ENCODE results near the gene MYO1C. TPM values are rescaled to one million over a fixed set of nuclear protein-coding genes. Genes with fewer than 3 reads are reported as not detected.

The MYO1C gene
- total RNA-seq, 2 experiments from 2014 or later: 59.3 to 64.8 TPM

DNA sequence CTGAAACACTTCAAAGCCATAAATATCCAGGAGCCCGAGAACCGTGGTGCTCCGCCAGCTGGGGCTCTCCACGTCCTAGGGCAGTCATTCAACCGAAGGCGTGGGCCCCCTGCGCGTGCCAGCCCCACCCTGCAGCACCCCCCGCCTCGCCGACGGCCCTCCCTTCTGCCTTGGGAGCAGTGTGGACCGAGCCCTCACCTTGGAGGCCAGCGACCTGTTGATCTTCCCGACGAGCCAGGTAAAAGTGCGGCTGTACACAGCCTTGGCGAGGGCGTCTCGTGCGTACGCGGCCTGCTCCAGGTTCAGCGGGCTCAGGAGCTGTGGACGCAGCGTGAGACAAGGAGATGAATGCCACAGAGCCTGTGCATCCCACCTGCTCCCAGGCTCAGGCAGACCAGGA lies 14.1 kb downstream of the MYO1C start:
- no peak for DNase-seq
- no peaks in the 10 kb centered on the region for H3K9me3 Mint-ChIP-seq
- H3K36me3 Mint-ChIP-seq (ENCODE audit: low read depth): peaks cover 44% of the 10 kb centered on the region
- H3K27ac Mint-ChIP-seq: no peak overlapping the region
- H3K27me3 Mint-ChIP-seq: no peaks in the 10 kb centered on the region
- ChIA-PET CTCF (interaction anchor here (0.7 kb wide), 1 partner anchor 107 kb away, joined by 3 read pairs; no protein-coding TSS in a partner anchor), POLR2A (interaction anchor here (0.7 to 1.5 kb wide), 2 partner anchors 9 to 16 kb away, joined by 3 to 7 read pairs; no protein-coding TSS in a partner anchor)
- peaks cover 8% of the 10 kb centered on the region for H3K4me1 Mint-ChIP-seq
- no peak overlapping the region for H3K4me3 Mint-ChIP-seq

DNA sequence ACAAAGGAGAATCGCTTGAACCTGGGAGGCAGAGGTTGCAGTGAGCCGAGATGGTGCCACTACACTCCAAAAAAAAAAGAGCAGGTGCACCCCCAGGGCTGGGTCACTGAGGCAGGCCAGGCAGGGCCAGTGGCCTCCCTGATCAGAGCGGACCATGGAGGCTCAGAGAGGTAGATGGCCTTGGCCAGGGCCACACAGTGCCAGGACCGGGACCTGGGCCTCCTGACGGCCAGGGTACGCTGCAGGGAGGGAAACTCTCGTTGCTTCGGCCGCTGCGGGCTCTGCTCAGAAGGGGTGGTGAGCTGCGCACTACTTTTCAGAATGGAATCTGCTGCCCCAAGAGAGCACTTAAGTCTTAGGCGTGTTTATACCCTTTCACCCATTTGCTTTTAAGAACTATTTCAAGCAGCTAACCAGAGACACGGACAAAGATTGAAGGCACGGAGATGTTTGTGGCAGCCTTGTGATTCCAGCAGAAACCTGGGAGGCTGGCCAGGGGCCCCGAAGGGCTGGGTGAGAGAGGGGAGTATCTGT lies 17.1 kb downstream of the MYO1C start:
- no peaks in the 10 kb centered on the region for H3K9me3 Mint-ChIP-seq
- peaks cover 35% of the 10 kb centered on the region for H3K36me3 Mint-ChIP-seq (ENCODE audit: low read depth)
- H3K27ac Mint-ChIP-seq: no peak overlapping the region
- H3K4me1 Mint-ChIP-seq: peaks cover 15% of the 10 kb centered on the region
- POLR2A ChIA-PET: interaction anchor here (0.8 kb wide), 1 partner anchor 19 kb away, joined by 3 read pairs; the partner anchor contains the start of gene CRK
- no peak for DNase-seq
- CTCF ChIA-PET: interaction anchor here (1.5 kb wide), 1 partner anchor 110 kb away, joined by 4 read pairs; no protein-coding TSS in a partner anchor
- no peaks in the 10 kb centered on the region for H3K27me3 Mint-ChIP-seq
- H3K4me3 Mint-ChIP-seq: no peak overlapping the region

DNA sequence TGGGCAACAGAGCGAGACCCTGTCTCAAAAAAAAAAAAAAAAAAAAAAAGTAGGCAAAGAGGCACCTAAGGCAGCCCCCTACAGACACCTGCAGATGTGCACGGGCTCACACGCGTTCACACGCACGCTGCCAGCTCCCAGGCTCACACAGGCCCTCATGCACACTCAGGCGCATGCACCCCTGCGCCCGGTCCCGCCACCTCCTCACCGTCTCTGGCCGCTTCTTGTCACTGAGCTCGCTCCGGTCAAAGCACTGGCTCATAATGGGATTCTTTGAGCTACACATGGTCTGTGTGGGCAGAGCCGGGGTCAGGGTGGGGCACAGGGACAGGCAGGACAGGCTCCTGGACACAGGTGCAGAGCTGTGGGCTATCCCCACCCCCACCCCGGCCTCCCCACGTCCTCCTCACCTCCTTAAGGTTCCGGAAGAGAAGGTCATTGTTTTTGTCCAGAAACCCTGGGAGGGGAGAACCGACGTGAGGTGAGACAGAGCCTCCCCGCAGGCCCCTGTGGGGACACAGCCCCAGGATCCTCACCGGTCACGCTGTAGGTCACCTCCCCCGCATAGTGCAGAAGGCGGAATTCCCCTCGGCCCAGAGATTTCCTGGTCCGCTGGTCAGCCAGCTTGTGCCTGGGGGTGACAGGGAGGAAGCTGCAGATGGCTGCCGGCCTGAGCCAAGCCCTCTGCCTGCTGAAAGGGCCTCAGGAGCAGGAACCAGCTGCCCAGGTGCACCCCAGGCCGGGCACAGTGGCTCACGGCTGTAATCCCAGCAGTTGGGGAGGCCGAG lies 17.9 kb downstream of the MYO1C start:
- DNase-seq: no peak
- ChIA-PET POLR2A (interaction anchor here (0.8 kb wide), 1 partner anchor 19 kb away, joined by 3 read pairs; the partner anchor contains the start of gene CRK), CTCF (interaction anchor here (1.5 kb wide), 1 partner anchor 109 kb away, joined by 4 read pairs; no protein-coding TSS in a partner anchor)
- Mint-ChIP-seq H3K36me3 (ENCODE audit: low read depth) (peaks cover 32% of the 10 kb centered on the region), H3K4me3 (no peak overlapping the region), H3K4me1 (peaks cover 15% of the 10 kb centered on the region), H3K27me3 (no peaks in the 10 kb centered on the region), H3K9me3 (no peaks in the 10 kb centered on the region), H3K27ac (no peak overlapping the region)

DNA sequence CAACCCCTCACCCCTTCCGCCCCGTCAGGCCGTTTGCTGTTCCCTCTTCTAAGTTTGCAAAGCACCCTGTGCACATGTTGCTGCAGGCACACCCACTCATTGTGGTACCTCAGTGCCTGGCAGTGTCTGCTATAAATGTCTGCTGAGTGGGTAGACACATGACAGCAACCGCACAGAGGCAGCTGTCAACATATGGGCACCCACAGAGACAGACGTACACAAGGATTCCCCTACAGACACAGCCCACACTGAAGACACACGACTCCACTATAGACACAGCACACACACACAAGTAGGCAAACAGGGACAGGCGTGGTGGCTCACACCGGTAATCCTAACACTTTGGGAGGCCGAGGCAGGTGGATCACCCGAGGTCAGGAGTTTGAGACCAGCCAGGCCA lies 18.6 kb downstream of the MYO1C start:
- H3K36me3 Mint-ChIP-seq (ENCODE audit: low read depth): peaks cover 38% of the 10 kb centered on the region
- H3K4me3 Mint-ChIP-seq: no peak overlapping the region
- DNase-seq: no peak
- CTCF ChIA-PET: no interaction called here
- POLR2A ChIA-PET: interaction anchor here (1.0 kb wide), 1 partner anchor 43 kb away, joined by 3 read pairs; the partner anchor contains the start of gene INPP5K
- H3K9me3 Mint-ChIP-seq: peaks cover 2% of the 10 kb centered on the region
- H3K27ac Mint-ChIP-seq: peak overlapping the region; percentile 36
- no peaks in the 10 kb centered on the region for H3K27me3 Mint-ChIP-seq
- peaks cover 15% of the 10 kb centered on the region for H3K4me1 Mint-ChIP-seq

DNA sequence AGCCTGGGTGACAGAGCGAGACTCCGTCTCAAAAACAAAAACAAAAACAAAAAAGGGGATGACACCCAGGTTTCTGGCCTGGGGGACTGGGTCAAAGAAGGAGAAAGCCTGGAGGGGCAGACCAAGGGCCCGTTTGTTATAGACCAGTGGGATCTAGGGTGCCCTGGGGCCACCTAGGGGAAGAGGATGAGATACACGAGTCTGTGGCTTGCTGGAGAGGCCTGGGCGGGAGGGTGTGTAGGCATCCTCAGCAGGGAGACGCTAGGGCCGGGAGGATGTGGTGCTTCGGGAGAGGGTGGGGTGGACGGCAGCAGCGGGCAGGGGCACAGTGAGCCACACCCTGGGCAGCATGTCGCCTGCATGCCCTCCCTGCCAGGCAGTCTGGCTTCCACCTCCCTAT lies 19.3 kb downstream of the MYO1C start:
- peaks cover 15% of the 10 kb centered on the region for H3K4me1 Mint-ChIP-seq
- H3K4me3 Mint-ChIP-seq: no peak overlapping the region
- peak; percentile 47 for DNase-seq
- H3K36me3 Mint-ChIP-seq (ENCODE audit: low read depth): peaks cover 41% of the 10 kb centered on the region
- H3K27ac Mint-ChIP-seq: no peak overlapping the region
- CTCF ChIA-PET: no interaction called here
- H3K27me3 Mint-ChIP-seq: no peaks in the 10 kb centered on the region
- H3K9me3 Mint-ChIP-seq: peaks cover 2% of the 10 kb centered on the region
- POLR2A ChIA-PET: interaction anchor here (1.0 kb wide), 1 partner anchor 43 kb away, joined by 3 read pairs; the partner anchor contains the start of gene INPP5K

DNA sequence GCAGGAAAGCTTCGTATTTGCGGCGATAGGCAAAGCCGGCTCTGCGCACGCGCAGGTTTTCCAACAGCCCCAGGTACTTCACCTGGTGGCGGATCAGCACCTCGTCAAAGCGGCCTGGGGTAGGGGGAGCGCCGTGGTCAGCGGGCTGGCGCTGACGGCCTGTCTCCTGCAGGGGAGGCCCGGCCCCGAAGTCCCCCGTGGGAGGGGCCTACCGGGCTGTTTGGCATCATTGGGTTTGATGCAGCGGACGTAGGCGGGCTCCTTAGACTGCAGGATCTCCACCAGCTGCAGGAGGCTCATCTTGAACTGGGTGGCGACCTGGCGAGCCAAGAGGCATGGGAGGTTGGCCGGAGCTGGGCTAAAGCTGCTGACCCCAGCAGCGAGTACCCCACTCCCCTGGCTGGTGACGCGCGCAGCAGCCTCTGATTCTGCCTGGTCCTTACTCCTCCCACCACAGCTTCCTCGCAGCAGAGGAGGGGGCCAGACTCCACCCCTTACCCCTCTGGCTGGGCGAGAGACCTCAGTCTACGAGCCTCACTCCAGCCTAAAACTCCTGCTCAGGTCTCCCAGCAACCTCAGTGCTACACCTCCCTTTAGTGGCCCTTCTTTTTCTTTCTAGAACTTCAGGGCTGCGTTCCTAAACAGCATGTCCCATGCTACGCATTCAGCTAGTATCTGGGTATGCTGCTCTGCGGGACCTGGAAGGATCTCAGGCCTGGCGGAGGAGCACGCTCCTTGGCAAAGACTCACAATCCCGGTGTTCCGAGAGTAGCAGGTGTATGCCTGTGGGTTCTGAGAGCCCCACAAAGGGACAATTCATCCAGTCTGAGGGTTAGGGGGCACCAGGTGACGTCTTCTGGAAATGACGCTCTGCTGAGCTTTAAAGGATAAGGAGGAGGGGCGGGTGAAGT lies 20.3 kb downstream of the MYO1C start:
- no peak for DNase-seq
- Mint-ChIP-seq H3K9me3 (peaks cover 2% of the 10 kb centered on the region), H3K36me3 (ENCODE audit: low read depth) (peaks cover 43% of the 10 kb centered on the region), H3K4me3 (no peak overlapping the region), H3K27ac (no peak overlapping the region), H3K4me1 (peaks cover 15% of the 10 kb centered on the region), H3K27me3 (no peaks in the 10 kb centered on the region)
- ChIA-PET CTCF (no interaction called here), POLR2A (interaction anchor here (1.0 to 1.7 kb wide), 3 partner anchors 10 to 54 kb away, joined by 3 to 5 read pairs (median 5); partner anchors contain the start of gene INPP5K)

DNA sequence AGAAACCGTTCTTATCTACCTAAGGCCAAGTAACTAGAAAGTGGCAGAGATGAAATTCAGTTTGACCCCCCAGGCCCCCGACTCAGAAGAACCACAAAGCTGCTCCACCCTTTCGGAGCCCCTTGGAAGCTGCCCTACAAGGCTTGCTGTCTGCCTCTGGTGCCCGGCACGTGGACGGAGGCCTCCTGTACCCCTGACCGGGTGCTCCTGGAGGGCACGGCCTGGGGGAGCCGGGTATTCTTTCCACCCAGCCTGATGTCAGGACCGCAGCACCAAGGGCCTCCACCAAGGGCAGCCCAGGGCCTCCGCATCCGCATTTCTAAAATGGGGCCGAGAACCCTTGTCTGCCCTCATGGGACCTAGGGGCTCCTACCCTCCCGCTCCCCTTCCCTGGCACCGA lies 21.0 kb downstream of the MYO1C start:
- Mint-ChIP-seq H3K27me3 (no peaks in the 10 kb centered on the region), H3K4me3 (no peak overlapping the region), H3K27ac (no peak overlapping the region), H3K36me3 (ENCODE audit: low read depth) (peaks cover 46% of the 10 kb centered on the region), H3K9me3 (peaks cover 2% of the 10 kb centered on the region), H3K4me1 (peaks cover 15% of the 10 kb centered on the region)
- no peak for DNase-seq
- ChIA-PET POLR2A (interaction anchor here (1.6 to 1.7 kb wide), 2 partner anchors 9 to 44 kb away, joined by 5 read pairs; partner anchors contain the start of gene INPP5K), CTCF (no interaction called here)

DNA sequence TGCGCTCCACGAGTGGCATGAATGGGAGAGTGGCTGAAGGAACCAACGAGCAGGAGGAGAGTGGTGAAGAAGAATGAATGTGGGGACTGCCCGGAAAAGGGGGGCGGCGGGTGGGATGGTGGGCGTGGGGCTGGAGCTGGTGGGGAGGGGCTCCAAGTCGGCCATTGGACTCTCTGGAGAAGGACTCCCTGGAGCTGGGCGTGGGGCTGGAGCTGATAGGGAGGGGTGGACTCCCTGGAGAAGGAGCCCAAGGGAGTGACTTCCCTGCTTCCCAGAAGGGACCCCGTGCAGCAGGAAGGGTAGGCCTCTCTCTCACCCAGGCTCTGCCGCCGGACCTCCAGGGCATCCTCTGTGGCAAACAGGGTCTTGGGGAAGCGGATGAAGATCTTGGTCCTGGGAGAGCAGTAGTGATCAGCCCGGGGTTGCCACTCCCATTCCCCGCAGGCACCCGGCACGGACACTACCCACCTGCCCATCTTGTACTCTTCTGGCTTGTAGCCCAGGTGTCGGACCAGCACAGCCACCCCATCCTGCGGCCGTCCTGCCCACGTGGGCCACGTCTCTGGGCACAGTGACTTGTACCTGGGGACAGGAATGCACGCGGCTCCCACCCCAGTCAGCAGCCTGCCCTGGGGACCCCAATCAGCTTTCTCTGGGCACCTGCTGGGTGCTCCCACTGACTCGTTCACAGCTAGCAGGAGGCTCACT lies 21.6 kb downstream of the MYO1C start:
- peaks cover 48% of the 10 kb centered on the region for H3K36me3 Mint-ChIP-seq (ENCODE audit: low read depth)
- DNase-seq: no peak
- CTCF ChIA-PET: no interaction called here
- H3K9me3 Mint-ChIP-seq: peaks cover 2% of the 10 kb centered on the region
- H3K27ac Mint-ChIP-seq: no peak overlapping the region
- no peaks in the 10 kb centered on the region for H3K27me3 Mint-ChIP-seq
- no peak overlapping the region for H3K4me3 Mint-ChIP-seq
- H3K4me1 Mint-ChIP-seq: peaks cover 15% of the 10 kb centered on the region
- POLR2A ChIA-PET: interaction anchor here (1.7 kb wide), 1 partner anchor 9 kb away, joined by 5 read pairs; no protein-coding TSS in a partner anchor

DNA sequence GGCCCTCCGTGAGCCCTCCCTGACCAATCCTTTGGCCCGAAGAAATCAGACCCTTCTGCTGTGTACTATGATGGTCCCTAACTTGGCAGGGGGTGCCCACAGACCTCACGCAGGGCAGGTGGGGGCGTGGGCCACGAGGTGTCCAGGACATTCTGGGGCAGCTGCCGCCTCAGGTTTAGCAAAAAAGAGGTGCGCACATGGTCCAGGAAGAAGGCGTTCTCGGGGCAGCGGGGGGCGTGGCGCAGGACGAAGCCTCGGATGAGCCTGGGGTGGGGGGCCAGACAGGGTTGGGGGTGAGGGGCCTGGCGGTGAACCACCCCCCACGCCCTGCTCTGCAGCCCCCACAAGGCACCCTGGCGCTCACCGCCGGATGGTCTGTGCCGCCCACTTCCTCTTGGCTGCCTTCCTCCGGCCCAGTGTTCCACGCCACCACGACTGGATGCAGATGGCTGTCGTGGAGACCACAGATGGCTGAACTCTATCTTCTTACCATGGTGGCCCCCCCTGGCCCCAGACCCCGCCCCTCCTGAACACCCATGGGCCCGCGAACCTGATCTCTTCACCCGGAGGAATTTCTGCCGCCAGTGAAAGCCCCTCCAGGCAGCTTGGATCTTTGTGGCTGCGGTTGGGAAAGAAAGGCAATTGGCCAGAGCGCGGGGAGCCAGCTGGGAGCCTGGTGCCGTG lies 22.3 kb downstream of the MYO1C start:
- no peaks in the 10 kb centered on the region for H3K27me3 Mint-ChIP-seq
- ChIA-PET POLR2A (no interaction called here), CTCF (no interaction called here)
- H3K4me1 Mint-ChIP-seq: peaks cover 15% of the 10 kb centered on the region
- H3K4me3 Mint-ChIP-seq: no peak overlapping the region
- H3K9me3 Mint-ChIP-seq: peaks cover 2% of the 10 kb centered on the region
- no peak for DNase-seq
- H3K36me3 Mint-ChIP-seq (ENCODE audit: low read depth): peaks cover 49% of the 10 kb centered on the region
- no peak overlapping the region for H3K27ac Mint-ChIP-seq

DNA sequence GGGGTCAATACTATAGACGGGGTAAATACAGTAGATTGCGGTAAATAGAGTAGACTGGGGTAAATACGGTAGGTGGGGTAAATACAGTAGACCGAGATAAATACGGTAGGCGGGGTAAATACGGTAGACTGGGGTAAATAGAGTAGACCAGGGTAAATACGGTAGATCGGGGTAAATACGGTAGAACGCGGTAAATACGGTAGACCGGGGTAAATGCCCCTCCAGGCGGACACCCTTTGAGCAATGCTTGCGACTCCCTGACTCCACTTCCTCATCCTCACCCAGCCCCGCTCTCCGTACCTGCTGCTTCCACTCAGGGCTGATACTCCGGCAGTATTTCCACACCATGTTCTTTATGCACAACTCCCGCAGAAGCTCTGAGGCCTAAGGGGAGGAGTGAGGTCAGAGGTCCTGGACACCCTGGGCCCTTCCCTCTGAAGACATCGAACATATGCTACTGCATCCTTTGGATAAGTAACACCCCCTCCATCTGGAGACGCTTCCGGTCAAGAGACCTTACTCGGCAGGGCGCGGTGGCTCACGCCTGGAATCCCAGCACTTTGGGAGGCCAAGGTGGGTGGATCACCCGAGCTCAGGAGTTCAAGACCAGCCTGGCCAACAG lies 23.1 kb downstream of the MYO1C start:
- no peaks in the 10 kb centered on the region for H3K27me3 Mint-ChIP-seq
- peaks cover 15% of the 10 kb centered on the region for H3K4me1 Mint-ChIP-seq
- H3K9me3 Mint-ChIP-seq: peaks cover 2% of the 10 kb centered on the region
- ChIA-PET POLR2A (no interaction called here), CTCF (no interaction called here)
- H3K36me3 Mint-ChIP-seq (ENCODE audit: low read depth): peaks cover 53% of the 10 kb centered on the region
- H3K4me3 Mint-ChIP-seq: no peak overlapping the region
- DNase-seq: no peak
- H3K27ac Mint-ChIP-seq: no peak overlapping the region

DNA sequence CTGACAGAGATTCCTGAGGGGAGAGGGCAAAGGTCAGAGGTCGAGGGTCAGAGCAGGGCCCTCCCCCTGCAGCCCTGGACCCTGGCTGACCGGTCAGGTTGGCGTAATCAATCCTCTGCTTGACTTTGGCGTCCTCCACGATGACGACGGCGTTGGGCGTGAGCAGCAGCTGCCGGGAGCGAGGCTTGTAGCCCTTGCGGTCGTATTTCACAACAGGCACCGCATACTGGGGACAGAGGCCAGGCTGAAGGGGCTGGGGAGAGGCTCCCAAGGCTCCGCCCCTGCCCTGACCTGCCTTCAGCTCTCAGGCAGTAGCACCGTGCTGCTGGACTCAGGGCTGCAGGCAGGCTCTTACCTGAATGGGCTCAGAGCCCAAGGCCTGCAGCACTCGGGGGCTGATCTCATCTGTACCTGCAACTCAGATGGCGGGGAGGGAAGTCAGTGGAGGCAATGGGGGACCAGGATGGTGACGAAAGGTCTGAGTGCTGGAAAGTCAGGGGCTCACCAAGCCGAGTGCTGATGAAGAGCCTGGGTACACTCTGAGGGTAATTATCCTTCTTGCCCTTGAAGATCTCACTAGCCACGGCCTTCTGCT lies 24.5 kb downstream of the MYO1C start:
- POLR2A ChIA-PET: no interaction called here
- Mint-ChIP-seq H3K27me3 (peaks cover 5% of the 10 kb centered on the region), H3K36me3 (ENCODE audit: low read depth) (peaks cover 54% of the 10 kb centered on the region), H3K4me3 (no peak overlapping the region), H3K4me1 (peaks cover 12% of the 10 kb centered on the region), H3K9me3 (peaks cover 2% of the 10 kb centered on the region), H3K27ac (no peak overlapping the region)
- DNase-seq: no peak
- CTCF ChIA-PET: interaction anchor here (0.9 kb wide), 1 partner anchor 103 kb away, joined by 3 read pairs; no protein-coding TSS in a partner anchor
